GM19455 (cell line): ENCODE results near the gene DAGLA.

ENCODE experiments used
- ATAC-seq: cut with Tn5 transposase; IDR thresholded peaks from one replicate; pipeline ENCODE4 v1.9.1; 2021; ENCODE audit not compliant: unreplicated experiment

DAGLA gene

DNA sequence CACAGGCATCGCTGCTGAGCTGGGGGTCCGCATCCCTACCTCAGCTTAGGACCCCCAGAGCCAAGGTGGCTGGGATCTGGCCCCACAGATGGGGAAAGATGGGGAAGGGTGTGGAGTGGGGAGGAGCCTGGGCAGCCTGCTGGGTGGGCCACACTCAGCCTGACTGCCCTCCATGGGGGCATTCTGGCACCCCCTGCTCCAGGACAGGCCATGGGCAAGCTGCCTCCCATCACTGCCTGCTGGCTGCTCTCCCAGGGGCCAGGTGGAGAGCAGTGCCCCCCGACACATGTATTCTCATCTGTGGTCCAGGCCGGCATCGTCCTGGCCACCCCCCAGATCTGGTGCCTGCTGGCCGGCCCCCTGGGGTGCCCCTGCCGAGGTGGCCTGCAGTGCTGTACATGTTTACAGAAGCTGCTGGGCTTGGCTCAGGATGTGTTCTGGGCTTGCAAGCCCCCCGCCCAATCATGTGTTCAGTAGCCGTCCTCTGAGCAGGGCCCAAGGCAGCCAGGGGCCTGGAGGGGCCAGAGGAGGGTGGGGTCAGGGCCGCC, 64.5 kb downstream of the DAGLA start:
- ATAC-seq: no peak

DNA sequence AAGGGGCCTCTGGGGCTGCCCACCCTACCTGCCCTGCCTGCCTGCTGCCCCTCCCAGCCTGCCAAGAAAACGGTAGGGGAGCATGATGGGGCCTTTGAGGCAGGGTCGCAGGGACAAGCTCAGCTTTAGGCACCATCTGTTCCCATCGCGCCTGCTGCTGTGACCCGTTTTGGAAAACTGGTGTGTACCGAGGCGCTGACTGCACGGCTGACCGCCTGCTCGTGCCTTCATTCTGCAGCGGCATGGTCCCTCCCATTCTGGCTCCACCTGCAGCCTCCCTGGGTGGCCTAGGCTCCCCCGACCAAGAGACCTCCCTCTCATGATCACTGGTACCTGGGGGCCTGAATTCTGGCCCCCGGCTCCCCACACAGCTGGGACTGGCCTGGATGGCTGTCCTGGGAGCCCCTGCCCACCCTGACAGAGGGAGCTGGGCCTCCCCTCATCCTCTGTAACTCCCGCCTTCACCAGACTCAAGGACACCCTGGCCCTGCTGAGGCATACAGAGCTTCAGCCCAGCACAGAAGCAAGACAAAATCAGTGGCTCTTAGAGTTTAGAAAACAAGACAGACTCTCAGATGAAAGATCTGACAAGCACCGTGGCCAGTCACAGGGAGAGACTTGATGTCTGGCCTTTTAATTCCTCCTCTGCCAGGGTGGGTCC, 65.7 kb downstream of the DAGLA start:
- no peak for ATAC-seq

DNA sequence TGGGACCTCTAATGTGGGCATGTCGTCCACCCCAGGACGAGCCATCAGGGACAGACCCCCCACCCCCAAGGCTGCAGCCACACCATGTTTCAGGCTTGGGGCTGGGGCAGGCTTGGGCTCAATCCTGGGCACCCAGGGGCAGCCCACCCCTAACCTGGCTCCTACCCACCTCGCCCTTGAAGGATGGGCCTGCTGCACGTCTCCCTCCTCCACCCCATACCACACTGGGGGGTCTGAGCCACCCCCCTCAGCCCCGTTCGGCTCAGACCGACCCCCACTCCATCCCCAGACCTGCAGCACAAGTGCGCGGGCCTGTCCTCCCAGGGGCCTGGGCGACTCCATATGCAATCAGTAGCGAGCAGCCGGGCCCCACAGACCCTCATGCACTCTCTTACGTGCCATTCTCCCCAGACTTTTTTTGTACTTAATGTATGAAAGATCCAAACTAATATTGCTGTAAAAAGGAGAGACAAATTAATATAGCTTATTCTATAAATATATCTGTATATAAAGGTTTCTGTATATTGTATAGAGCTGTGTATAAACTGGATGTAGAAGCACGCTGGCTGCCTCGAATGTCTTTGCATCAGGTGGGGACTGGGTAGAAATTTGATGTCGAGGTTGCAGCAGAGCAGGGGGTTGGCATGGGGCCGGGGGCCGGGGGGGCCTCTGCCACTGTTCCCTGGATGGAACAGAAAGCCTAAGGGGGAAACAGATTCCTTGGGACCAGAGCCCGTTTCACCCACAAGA, 66.4 kb downstream of the DAGLA start:
- no peak for ATAC-seq

DNA sequence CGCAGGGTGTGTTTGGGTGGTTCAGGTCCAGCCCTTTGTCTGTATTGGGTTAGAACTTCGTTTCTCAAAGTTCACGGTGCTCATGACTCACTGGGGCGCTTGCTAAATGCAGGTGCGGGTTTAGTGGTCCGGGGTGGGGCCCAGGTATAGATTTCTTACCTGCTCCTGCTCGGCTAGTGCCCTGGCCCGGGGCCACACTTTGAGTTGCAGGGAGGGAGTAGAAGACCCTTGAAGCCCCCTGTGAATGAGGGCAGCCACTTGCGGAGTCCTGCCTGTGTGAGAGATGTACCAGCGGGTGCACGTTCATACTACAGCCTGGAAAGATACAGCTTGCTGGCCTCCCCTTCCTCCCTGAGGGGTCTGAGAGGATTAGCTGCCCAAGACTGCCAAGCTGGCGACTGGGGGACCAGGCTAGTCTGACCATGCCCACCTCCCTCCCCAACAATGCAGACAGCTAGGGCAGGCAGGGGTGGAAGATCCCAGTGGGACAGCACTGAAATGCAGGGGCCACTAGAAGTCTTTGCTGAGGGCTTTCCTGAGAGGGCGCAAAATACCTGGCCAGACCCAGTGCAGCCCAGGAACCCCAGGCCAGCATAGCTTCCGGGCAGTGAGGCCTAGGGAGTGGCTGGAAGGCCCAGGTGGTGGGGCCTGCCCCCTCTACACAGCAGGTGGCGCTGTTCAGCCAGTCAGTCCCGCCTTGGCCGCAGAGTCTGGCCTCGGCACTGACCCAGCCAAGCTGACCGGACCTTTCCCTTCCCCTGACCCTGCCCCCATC, 67.2 kb downstream of the DAGLA start:
- ATAC-seq: peak; percentile 57

DNA sequence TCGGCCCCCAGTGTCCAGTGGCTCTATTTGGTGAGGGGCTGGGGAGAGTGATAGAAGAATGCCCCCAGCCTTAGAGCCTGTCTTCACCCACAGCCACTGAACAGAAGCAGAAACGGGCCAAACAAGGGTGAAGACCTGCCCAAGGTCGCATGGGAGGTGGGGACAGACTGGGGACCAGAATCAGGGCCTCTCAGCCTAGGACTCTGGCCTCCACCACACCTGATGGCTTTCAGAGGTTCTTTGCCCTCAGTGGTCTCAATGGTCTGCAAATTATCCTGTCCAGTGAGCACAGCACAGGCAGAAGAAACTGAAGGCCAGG, 67.7 kb downstream of the DAGLA start:
- no peak for ATAC-seq

DNA sequence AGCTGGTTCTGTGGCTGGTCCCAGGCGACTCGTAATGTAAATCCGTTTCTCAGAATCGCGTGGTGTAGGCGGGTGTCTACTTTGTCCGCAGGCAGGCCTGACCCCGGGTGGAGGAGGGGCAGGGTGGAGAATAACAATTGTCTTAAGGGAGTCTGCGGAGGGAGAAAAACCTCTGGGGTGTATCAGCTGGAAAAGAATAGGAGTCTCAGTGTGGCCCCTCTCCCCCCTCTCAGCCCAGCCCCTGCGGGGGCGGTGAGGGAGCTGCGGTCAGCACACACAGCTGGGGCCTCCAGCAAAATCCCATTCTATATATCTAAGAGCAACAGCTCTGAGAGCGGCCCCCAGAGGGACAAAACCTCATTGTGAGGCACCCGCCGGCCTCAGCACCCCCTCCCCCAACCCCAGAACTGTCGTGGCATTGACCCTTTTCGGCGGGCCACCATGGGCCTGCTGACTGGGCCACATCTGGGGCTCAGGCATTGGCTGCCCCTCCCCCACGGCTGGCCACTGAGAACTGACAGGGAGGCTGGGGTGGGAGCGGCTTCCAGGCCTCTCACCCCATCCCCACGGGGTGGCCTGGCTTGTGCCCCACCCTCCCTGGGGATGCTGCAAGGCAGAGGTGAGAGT, 69.5 kb downstream of the DAGLA start:
- no peak for ATAC-seq

DNA sequence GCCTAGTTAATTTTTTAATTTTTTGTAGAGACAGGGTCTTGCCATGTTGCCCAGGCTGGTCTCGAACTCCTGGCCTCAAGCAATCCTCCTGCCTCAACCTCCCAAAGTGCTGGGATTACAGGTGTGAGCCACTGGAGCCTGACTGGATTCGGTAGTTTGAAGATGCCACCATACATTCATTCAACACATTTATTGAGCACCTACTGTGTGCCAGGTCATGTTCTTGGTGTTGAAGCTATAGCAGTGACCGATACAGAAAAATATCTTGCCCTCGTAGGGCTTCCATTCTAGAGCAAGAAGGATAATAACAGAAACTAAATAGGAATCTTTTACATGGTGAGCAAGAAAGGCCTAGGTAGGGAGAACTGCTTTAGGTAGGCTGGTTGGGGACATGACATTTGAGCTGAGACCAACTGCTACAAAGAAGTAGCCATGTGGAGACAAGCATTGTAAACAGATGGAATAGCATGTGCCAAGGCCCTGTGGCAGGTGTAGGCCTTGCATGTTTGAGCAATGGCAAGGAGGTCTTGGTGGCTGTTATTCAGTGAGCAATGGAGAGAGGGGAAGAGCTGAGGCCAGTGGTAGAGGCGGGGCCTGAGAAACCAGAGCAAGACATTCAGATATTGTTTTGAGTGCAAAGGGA, 70.6 kb downstream of the DAGLA start:
- no peak for ATAC-seq

DNA sequence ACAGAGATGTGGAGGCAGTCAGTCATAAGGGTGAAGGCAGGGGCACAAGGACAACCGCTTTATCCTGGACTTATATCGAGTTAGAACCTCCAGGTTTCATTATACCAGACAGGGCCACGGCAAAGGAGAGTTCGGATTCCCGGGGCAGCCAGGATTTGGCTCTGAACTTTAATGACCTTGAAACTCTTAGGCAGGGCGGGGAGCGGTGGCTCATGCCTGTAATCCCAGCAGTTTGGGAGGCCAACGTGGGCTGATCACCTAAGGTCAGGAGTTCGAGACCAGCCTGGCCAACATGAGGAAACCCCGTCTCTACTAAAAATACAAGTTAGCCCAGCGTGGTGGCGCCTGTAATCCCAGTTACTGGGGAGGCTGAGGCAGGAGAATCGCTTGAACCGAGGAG, 71.2 kb downstream of the DAGLA start:
- no peak for ATAC-seq

DNA sequence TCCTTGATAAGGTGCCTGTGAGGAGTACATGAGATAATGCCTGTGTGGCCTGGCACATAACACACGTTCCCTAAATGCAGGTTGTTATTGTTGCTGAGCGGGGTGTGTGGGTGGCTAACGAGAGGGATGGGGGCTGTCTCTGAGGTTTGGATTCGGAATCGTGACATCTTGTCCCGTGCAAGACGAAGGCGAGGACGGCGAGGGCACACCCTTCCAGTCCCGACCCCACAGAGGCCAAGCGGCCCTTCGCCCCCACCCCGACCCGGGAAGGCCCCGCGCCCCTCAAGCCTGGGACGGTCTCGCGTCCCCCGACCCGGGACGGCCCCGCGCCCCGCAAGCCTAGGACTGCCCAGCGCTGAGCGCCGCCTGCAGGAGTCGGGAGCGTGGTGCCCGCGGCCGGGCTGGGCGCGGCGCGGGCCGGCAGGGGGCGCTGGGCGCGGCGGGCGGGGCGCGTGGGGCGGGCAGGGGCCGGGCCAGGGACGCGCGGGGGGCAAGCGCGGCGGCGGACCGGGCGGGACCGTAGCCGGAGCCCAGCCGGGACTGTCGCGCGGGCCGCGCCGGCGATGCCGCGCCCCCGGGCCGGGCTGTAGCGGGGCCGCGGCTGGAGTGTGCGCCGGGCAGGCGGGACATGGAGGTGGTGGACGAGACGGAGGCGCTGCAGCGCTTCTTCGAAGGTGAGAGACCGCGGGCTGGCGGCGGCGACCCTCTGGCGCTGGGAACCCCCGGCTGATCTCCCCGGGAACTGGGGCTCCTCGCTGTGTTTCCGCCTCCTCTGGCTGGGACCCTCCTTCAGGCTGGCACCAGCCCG, 72.1 kb downstream of the DAGLA start, which contains the start of gene MYRF:
TSS of gene MYRF (plus strand) at position 520 of the 808 bp plus-strand sequence. CDS start at position 629, 109 bp downstream.
- no peak for ATAC-seq

DNA sequence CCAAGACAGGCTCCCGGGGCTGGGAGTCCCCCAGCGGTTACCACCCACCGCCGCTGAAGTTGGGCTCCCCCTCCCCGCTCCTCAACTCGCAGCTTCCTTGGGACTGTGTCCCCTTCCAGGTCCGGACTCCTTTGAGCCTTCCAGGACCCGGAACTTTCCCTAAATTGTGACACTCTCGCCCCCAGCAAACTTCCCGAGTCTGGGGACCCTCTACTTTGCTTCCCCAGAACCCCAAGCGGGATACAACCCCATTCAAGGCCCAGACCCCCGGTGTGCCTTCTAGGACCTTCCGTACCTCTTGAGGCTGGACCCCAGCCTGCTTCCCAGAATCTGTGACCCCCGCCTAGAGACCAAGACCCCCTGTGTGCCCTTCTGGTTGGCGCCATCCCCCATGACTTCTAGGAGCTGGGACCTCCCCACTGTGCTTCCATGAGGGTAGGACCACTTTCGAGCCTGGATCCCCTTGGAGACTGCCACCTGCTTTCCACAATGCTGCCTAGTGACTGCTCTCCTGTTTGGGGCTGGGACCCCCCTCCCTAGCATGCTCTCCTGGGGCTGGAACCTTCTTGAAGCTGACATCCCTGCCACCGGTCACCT, 72.8 kb downstream of the DAGLA start:
- no peak for ATAC-seq

DNA sequence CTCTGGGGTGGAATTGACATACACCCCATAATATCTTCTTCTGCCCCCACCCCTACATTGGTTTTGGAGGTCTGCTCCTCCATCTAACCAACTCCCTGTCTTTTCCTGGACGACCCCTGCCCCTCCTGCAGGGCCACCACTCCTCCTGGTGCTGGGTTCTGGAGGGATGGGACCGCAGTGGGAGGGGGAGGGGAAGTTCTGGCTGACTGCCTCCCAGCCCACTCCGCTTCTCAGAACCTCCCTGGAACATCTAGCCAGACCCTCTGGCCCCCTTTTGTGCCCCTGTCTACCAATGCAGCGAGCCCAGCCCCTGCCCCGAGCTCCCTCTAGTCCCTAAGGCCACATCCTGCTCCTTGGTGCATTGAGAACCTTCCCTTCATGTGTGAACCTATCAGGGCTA, 73.5 kb downstream of the DAGLA start:
- no peak for ATAC-seq

DNA sequence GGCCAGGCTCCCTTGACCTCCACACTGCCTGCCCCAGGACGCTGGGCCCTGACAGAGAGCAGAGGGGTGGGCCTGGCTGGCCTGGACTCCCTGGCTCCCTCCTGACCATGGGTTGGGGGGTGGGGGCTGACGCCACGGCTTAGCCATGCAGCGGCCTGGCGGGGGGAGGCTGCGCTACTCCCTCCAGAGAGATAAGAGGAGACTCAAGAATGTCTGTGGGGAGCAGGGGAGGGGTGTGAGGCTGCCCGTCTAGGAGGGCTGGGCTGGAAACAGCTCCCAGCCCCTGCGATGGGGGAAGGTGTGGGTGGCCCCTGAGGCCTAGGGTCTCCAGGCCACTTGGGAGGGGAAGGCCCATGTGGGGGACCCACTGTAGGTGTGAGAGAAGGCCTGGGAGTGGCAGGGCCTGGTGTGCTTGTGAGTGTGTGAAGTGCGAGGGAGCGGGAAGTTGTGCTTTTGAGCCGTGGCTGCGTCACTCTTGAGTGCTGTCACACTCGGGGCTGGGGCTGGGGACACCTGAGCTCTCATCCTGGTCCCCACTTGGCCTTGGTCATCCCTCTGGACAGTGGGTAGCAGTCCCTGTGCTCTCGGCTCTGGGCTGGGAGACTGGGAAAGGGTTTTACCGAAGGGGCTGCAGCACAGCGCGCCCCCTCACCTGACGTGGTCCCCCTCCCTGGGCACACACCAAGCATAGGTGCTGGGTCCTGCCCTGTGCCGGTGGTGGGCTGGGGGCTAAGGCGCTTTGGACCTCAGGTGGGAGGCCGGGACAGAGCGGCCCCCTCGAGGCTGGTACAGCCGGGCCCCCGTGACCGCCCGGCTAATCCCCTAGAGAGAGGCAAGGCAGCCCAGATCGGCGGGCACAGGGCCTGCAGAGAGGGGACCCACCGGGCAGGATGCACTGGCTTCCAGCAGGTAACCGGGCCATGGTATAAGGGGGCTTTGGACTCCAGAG, 74.6 kb downstream of the DAGLA start:
- no peak for ATAC-seq

DNA sequence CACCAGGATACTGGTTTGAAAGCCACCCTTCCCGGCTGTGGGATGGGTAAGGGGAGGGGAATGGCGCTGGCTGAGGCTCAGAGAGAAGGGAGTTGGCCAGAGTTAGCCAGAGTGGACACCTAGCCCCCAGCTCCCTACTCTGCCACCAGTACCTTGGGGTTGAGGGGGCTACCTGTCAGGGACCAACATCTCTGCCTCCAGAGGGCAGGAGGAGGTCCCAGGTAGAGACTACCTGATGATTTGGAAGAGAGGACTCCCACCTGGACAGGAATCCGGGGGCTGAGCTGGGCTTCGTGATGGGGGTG, 75.9 kb downstream of the DAGLA start:
- no peak for ATAC-seq

DNA sequence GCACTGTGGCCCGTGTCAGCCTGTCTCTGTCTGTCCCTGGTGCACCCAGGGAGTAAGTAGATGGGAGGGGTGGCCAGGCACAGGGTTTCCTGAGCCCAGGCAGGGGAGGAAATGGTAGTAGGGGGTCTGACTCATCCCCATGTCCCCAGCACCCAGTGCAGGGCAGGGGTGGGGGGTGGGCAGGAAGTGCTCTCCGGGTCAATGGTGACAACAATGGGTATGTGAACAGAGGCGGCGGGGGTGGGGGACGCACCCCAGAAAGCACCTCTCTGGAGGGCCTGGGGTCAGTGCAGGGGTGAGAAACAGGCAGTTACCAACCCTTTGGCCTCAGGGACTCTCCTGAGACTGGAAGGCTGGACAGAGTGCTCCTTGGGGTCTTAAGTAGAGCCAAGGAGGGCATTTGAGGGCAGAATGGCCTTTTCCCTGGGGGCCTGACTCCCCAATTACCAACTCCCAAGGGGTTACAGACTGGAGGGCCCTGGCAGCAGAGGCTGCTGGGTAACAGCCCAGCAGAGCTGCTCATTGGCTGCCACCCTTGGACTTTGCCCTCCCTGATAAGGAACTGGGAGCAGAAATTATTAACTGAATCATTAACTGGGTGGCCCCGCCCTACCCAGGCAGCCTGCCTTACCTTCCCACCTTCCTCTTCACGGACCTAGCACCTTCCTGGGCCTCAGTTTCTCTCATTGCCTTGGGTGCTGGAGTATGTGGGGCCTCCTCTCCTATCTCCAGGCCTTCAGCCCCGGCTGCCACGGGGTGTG, 76.4 kb downstream of the DAGLA start:
- no peak for ATAC-seq

DNA sequence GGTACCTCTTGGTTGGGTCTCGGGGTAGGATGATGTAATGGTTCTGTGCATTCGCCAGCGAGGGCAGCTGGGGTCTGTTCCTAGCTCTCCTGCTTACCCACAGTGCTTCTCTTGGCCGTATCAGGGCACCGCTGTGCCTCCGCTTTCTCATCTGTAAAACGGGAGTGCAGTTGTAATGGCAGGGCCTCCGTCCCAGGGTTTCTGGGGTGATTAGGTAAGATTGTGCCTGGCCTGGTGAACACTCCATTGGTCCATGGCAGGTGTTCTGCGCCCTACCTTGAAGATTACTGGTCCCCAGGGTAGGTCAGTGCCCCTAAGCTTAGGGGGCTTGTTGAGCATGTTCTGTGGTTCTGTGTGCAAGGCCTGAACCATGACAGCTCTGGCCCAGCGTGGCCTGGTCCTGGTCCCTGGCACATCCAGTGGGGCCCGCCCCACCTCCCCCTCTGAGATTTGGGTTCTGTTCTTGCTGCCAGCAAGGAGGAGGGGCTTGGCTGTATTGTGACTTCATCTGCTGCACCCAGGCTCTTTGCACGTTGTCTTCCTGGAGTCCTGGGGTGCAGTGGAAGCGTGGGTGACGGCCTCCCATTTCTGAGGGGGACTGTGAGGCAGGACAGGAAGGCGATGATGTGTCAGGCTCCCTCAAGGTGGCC, 77.1 kb downstream of the DAGLA start:
- no peak for ATAC-seq

DNA sequence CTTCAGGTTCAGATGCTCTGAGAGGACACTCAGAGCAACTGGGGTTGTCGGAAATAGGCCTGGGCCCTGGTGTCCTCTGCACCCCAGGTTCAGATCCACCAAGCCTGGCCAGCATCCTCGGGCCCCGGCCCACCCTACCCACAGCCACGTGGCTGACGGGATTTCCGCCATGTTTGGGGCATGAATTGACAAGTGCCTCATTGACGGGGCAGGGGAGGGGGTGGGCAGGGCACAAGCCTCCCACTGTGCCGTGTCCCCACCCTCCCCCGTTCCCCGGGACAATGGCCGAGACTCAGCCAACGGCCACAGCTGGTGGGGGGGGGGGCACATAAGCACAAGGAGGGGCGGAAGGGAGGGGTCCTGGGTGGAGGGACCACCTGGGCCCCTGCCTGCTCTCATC, 80.8 kb downstream of the DAGLA start:
- ATAC-seq: no peak

DNA sequence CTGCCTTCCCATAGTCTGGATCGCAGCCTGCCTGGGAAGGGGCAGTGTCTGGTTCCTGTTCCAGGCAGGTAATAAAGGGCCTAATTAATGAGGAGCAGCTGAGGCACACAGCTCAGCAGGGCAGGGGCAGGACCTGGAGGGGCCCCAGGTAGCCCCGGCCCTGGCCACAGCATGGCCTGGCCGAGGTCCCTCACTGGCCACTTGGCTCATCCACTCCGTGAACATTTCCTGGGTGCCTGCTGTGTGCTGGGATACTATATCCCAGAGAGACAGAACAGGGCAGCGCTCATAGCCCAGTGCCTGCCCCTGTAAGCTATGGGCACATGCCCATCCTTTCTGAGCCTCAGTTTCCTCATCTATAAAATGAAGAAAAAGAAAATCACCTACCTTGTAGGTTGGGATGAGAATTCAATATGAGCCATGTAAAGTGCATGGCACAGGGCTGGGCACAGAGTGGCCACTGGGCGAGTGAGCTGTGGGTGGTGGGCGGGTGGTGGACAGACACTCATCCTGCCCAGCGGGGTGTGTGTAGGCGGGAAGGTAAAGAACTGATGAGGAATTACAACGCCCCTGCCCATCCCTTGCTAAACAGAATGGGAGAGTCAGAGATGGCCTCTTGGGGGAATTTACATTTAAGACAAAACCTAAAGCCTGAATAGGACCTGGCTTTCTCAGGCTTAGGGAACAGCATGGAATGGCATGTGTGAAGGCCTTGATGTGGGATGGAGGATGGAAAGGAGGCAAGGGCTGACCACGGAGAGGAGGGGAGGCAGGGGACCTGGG, 81.4 kb downstream of the DAGLA start:
- no peak for ATAC-seq
